Upper lobe of left lung (tissue), 6 donors: Measurements from ENCODE around the gene NUPR1. TPM values are rescaled to one million over a fixed set of nuclear protein-coding genes. Genes with fewer than 3 reads are reported as not detected.
"Not testable (repeated sequence)": the region's sequence is repeated elsewhere in the genome, so short reads cannot be mapped to it uniquely, and the experiment has no call there.

Experiments used
- ATAC-seq, 2 donors: fragments of 200-7000 bp; cut with Tn5 transposase; one replicate each; pipeline ENCODE4 v1.9.1; 2022; ENCODE audit warnings: mild to moderate bottlenecking in 2 of 2, moderate library complexity in 2 of 2; ENCODE audit not compliant: low FRiP score in 2 of 2
- DNase-seq, 2 donors: peaks; one replicate each; pipeline ENCODE4 v3.0.0-alpha.2; 2019 to 2020
- H3K27ac ChIP-seq, 4 donors: fragments of 200-600 bp; sonication (generic); one replicate each; pipeline ENCODE4 v1.5.1; 2016 to 2019
- H3K27me3 ChIP-seq, 4 donors: fragments of 200-600 bp; sonication (generic); one replicate each; pipeline ENCODE4 v1.5.1; 2017 to 2019
- H3K36me3 ChIP-seq, 4 donors: fragments of 200-600 bp; sonication (generic); one replicate each; pipeline ENCODE4 v1.5.1; 2016 to 2019
- H3K4me1 ChIP-seq, 4 donors: fragments of 200-600 bp; sonication (generic); one replicate each; pipeline ENCODE4 v1.5.1; 2018 to 2019
- H3K4me3 ChIP-seq, 4 donors: fragments of 200-600 bp; sonication (generic); one replicate each; pipeline ENCODE4 v1.5.1; 2017 to 2019; ENCODE audit warnings: mild to moderate bottlenecking in 2 of 4, moderate library complexity in 1 of 4
- H3K9me3 ChIP-seq, 4 donors: fragments of 200-600 bp; sonication (generic); one replicate each; pipeline ENCODE4 v1.5.1; 2018 to 2019
- CTCF ChIP-seq, 6 experiments: fragments of 450-650 bp in 4 of 6; fragments of 200-600 bp in 2 of 6; sonication (generic) in 2 of 6; IDR thresholded peaks; one replicate each; pipeline ENCODE4 v1.5.1; 2016 to 2019; ENCODE audit warnings: antibody characterized with exemption in 6 of 6
- EP300 ChIP-seq, 4 donors: sonication (generic); formaldehyde crosslinking; IDR thresholded peaks; one replicate each; pipeline ENCODE4 v1.5.1; 2017; ENCODE audit warnings: antibody characterized with exemption in 4 of 4, control low read depth in 2 of 4
- POLR2A ChIP-seq, 4 donors: fragments of 450-650 bp; IDR thresholded peaks; one replicate each; pipeline ENCODE4 v1.5.1; 2016 to 2017; ENCODE audit warnings: antibody characterized with exemption in 4 of 4, mild to moderate bottlenecking in 2 of 4
- POLR2AphosphoS5 ChIP-seq, 2 donors: sonication (generic); formaldehyde crosslinking; IDR thresholded peaks; one replicate each; pipeline ENCODE4 v1.5.1; 2017; ENCODE audit warnings: antibody characterized with exemption in 2 of 2
- WGBS, 2 donors: methylation state at CpG; one replicate each; pipeline ENCODE4 v1.1.5; 2017 to 2018; 5-methylcytosine and 5-hydroxymethylcytosine counted together
- total RNA-seq, 6 donors: library from RNA; depleted of rRNA in 4 of 6; stranded (reverse); fragments of >200 nt in 4 of 6; gene quantifications; one replicate each; pipeline versions ENCODE4 v1.1.0 to v1.2.1, GENCODE V29; 2016 to 2021
- donor health status: DM: no; HTN: no; CAD: no; lungs with moderate emphysema.
- donor health status: DM: no; HTN: yes; CAD: no; lungs with severe emphysema.

NUPR1 gene
- total RNA-seq, 6 donors from 2014 or later = 34.1 to 294 (median 119) TPM

GRCh38 chr16:28548306-28548802, 9.6 kb upstream of the NUPR1 start:
- H3K4me3 ChIP-seq = no peak overlapping the region
- H3K27ac ChIP-seq = no peak overlapping the region
- H3K27me3 ChIP-seq = no peaks in the 10 kb centered on the region
- TF ChIP-seq EP300 (IDR thresholded peaks at IDR 0.05) (no peak), CTCF (IDR thresholded peaks at IDR 0.05) (no peak), POLR2A (IDR thresholded peaks at IDR 0.05) (no peak), POLR2AphosphoS5 (IDR thresholded peaks at IDR 0.05) (no peak)
- WGBS, 2 donors = 69 to 83% methylated on average over 6 to 14 of the region's 14 CpGs
- no peaks in the 10 kb centered on the region for H3K9me3 ChIP-seq
- peaks cover 2 to 4% (median 3%) of the 10 kb centered on the region in 4 donors for H3K4me1 ChIP-seq
- ATAC-seq = no peak
- H3K36me3 ChIP-seq = no peaks in the 10 kb centered on the region
- DNase-seq = no peak

GRCh38 chr16:28546626-28547025, 7.9 kb upstream of the NUPR1 start:
- no peaks in the 10 kb centered on the region for H3K9me3 ChIP-seq
- WGBS, 2 donors = 79 to 82% methylated on average over 7 of the region's 7 CpGs
- no peak for DNase-seq
- H3K27ac ChIP-seq = no peak overlapping the region
- no peak overlapping the region for H3K4me3 ChIP-seq
- no peaks in the 10 kb centered on the region for H3K27me3 ChIP-seq
- H3K36me3 ChIP-seq = no peaks in the 10 kb centered on the region
- ATAC-seq = no peak
- no peaks in the 10 kb centered on the region for H3K4me1 ChIP-seq
- no peak for TF ChIP-seq CTCF (IDR thresholded peaks at IDR 0.05)
- TF ChIP-seq POLR2A (IDR thresholded peaks at IDR 0.05) = no peak
- no peak for TF ChIP-seq EP300 (IDR thresholded peaks at IDR 0.05)
- no peak for TF ChIP-seq POLR2AphosphoS5 (IDR thresholded peaks at IDR 0.05)

- H3K9me3 ChIP-seq, H3K27ac ChIP-seq, H3K4me1 ChIP-seq, DNase-seq, H3K36me3 ChIP-seq, H3K27me3 ChIP-seq, H3K4me3 ChIP-seq, ATAC-seq: not testable (repeated sequence)
- WGBS, 2 donors = 82 to 92% methylated on average over 7 of the region's 7 CpGs
Observed at GRCh38 chr16:28545964-28546363, 7.2 kb upstream of the NUPR1 start.

- WGBS, 2 donors = 76 to 79% methylated on average over 3 of the region's 3 CpGs
- Histone ChIP-seq H3K4me1 (no peaks in the 10 kb centered on the region), H3K4me3 (no peak overlapping the region), H3K27me3 (no peaks in the 10 kb centered on the region), H3K9me3 (no peaks in the 10 kb centered on the region), H3K36me3 (no peaks in the 10 kb centered on the region), H3K27ac (no peak overlapping the region)
- TF ChIP-seq EP300 (IDR thresholded peaks at IDR 0.05) (no peak), POLR2A (IDR thresholded peaks at IDR 0.05) (no peak), POLR2AphosphoS5 (IDR thresholded peaks at IDR 0.05) (no peak), CTCF (IDR thresholded peaks at IDR 0.05) (no peak)
- DNase-seq (no peak), ATAC-seq (no peak)
Observed at GRCh38 chr16:28544998-28545397, 6.2 kb upstream of the NUPR1 start.

GRCh38 chr16:28543072-28543471, 4.3 kb upstream of the NUPR1 start:
- 54 to 61% methylated on average over 7 of the region's 7 CpGs for WGBS, 2 donors
- DNase-seq = peak in 1 of 2 donors; percentile 68
- Histone ChIP-seq H3K27ac (peak overlapping the region in 3 of 4 donors; percentile 36 to 74 (median 71)), H3K9me3 (no peaks in the 10 kb centered on the region), H3K4me1 (peaks cover 6 to 11% (median 8%) of the 10 kb centered on the region in 4 donors), H3K36me3 (no peaks in the 10 kb centered on the region), H3K27me3 (no peaks in the 10 kb centered on the region), H3K4me3 (no peak overlapping the region)
- ATAC-seq = peak in 1 of 2 donors; percentile 46
- TF ChIP-seq EP300 (IDR thresholded peaks at IDR 0.05) = no peak
- peak in 1 of 2 donors; percentile 35 for TF ChIP-seq POLR2AphosphoS5 (IDR thresholded peaks at IDR 0.05)
- TF ChIP-seq POLR2A (IDR thresholded peaks at IDR 0.05) = peak in 1 of 4 donors; percentile 40

GRCh38 chr16:28542646-28543045, 3.9 kb upstream of the NUPR1 start:
- peak overlapping the region in 3 of 4 donors; percentile 36 to 74 (median 71) for H3K27ac ChIP-seq
- no peaks in the 10 kb centered on the region for H3K9me3 ChIP-seq
- TF ChIP-seq CTCF (IDR thresholded peaks at IDR 0.05) (no peak), EP300 (IDR thresholded peaks at IDR 0.05) (no peak), POLR2A (IDR thresholded peaks at IDR 0.05) (no peak), POLR2AphosphoS5 (IDR thresholded peaks at IDR 0.05) (no peak)
- H3K4me1 ChIP-seq = peaks cover 6 to 11% (median 11%) of the 10 kb centered on the region in 4 donors
- WGBS, 2 donors = 62 to 82% methylated on average over 5 to 7 of the region's 7 CpGs
- no peaks in the 10 kb centered on the region for H3K36me3 ChIP-seq
- DNase-seq (no peak), ATAC-seq (no peak)
- H3K27me3 ChIP-seq = no peaks in the 10 kb centered on the region
- no peak overlapping the region for H3K4me3 ChIP-seq
